Lung (tissue), 12 donors: Measurements from ENCODE around the gene GLI3. TPM values are rescaled to one million over a fixed set of nuclear protein-coding genes. Genes with fewer than 3 reads are reported as not detected.

Experiments used
- ATAC-seq: fragments of 200-7000 bp; cut with Tn5 transposase; one replicate; pipeline ENCODE4 v1.9.1; 2020; ENCODE audit warnings: moderate number of reproducible peaks; ENCODE audit not compliant: insufficient read depth, low FRiP score
- DNase-seq, 3 donors: peaks; one replicate each; pipeline ENCODE4 v3.0.0-alpha.2; 2013 to 2017
- H3K27ac ChIP-seq, 2 donors: one replicate each; pipeline ENCODE4 v1.5.1; 2013; ENCODE audit warnings: mild to moderate bottlenecking in 2 of 2, moderate library complexity in 2 of 2, control low read depth in 1 of 2, inconsistent platforms in 1 of 2, low read depth in 1 of 2, low read length in 1 of 2
- H3K27me3 ChIP-seq, 3 donors: one replicate each; pipeline ENCODE4 v1.5.1; 2013; ENCODE audit warnings: low read length in 2 of 3; ENCODE audit not compliant: control insufficient read depth in 3 of 3, insufficient read depth in 3 of 3
- H3K36me3 ChIP-seq, 4 donors: one replicate each; pipeline ENCODE4 v1.5.1; 2013; ENCODE audit warnings: low read length in 4 of 4, mild to moderate bottlenecking in 1 of 4, moderate library complexity in 1 of 4; ENCODE audit not compliant: control insufficient read depth in 4 of 4, insufficient read depth in 4 of 4
- H3K4me1 ChIP-seq, 5 donors: one replicate each; pipeline ENCODE4 v1.5.1; 2013; ENCODE audit warnings: low read length in 5 of 5, mild to moderate bottlenecking in 2 of 5, moderate library complexity in 1 of 5; ENCODE audit not compliant: control insufficient read depth in 5 of 5, insufficient read depth in 5 of 5
- H3K4me3 ChIP-seq: one replicate; pipeline ENCODE4 v1.5.1; 2013; ENCODE audit warnings: mild to moderate bottlenecking, control low read depth, moderate library complexity
- H3K9ac ChIP-seq, 2 donors: one replicate each; pipeline ENCODE4 v1.5.1; 2013; ENCODE audit warnings: low read length in 2 of 2, control low read depth in 1 of 2; ENCODE audit not compliant: insufficient read depth in 1 of 2
- H3K9me3 ChIP-seq, 4 donors: one replicate each; pipeline ENCODE4 v1.5.1; 2013; ENCODE audit warnings: low read length in 3 of 4, mild to moderate bottlenecking in 1 of 4, moderate library complexity in 1 of 4; ENCODE audit not compliant: control insufficient read depth in 4 of 4, insufficient read depth in 3 of 4
- CTCF ChIP-seq: IDR thresholded peaks from 2 replicates; pipeline ENCODE4 v1.5.1; 2012; ENCODE audit warnings: mild to moderate bottlenecking; ENCODE audit errors: control extremely low read depth, extremely low read depth
- WGBS, 2 donors: extraction: QIAGEN DNeasy Blood & Tissue Kit; methylation state at CpG; one replicate each; pipeline ENCODE4 v1.1.7; 2013; 5-methylcytosine and 5-hydroxymethylcytosine counted together
- polyA plus RNA-seq, 2 donors: library from polyadenylated mRNA; stranded (reverse); fragments of 200-250 nt; gene quantifications; one replicate each; pipeline ENCODE4 v1.2.1, GENCODE V29; 2013
- total RNA-seq, 2 donors: library from RNA; depleted of rRNA in 1 of 2; stranded (reverse); fragments of >200 nt in 1 of 2; gene quantifications; one replicate each; pipeline ENCODE4 v1.2.1, GENCODE V29; 2014 to 2021
- donor health status: control.
- donor health status: control.
- donor health status: Bipolar disorder and iron deficiency.
- donor health status: healthy.
- donor health status: DM: yes; HTN: yes; CAD: no.

The GLI3 gene
- total and polyA plus RNA-seq, 4 donors, result 2.0 to 23.4 (median 10.3) TPM

- 86% methylated on average over 5 of the region's 5 CpGs for WGBS, 2 donors
- H3K9ac ChIP-seq, result no peak overlapping the region
- H3K27ac ChIP-seq, result no peak overlapping the region
- no peak for TF ChIP-seq CTCF
- H3K4me1 ChIP-seq, result no peaks in the 10 kb centered on the region
- ATAC-seq (no peak), DNase-seq (peak in 1 of 3 donors; percentile 33)
- H3K9me3 ChIP-seq, result peaks cover 0 to 4% (median 0%) of the 10 kb centered on the region in 4 donors
- no peaks in the 10 kb centered on the region for H3K27me3 ChIP-seq
- no peak overlapping the region for H3K4me3 ChIP-seq
- no peaks in the 10 kb centered on the region for H3K36me3 ChIP-seq
Measured at GRCh38 chr7:42254217-42254616, 17.2 kb upstream of the GLI3 start.

DNA sequence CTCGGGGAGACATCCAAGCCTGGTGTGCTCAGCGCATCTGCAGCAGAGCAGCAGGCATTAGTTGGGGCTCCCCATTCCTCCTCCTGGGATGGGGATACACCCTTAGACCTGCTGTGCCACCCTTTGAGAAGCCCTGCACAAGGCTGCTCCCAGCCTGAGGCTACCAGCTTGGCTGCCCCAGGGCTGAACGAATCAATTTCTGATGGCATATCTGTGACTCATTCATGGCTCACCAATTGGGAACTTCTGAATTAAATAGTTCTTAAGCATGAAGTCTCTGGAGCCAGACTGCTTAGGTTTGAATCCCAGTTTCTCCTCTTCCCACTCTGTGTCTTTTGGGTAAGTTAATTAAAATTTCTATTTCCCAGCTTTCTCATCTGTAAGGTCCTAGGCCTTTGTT, 16.3 kb upstream of the GLI3 start:
- no peaks in the 10 kb centered on the region for H3K4me1 ChIP-seq
- no peak for DNase-seq
- no peak for TF ChIP-seq CTCF
- 94 to 96% methylated on average over 3 of the region's 3 CpGs for WGBS, 2 donors
- H3K9me3 ChIP-seq, result peaks cover 0 to 4% (median 0%) of the 10 kb centered on the region in 4 donors
- H3K27ac ChIP-seq, result no peak overlapping the region
- H3K4me3 ChIP-seq, result no peak overlapping the region
- H3K9ac ChIP-seq, result no peak overlapping the region
- H3K27me3 ChIP-seq, result no peaks in the 10 kb centered on the region
- H3K36me3 ChIP-seq, result no peaks in the 10 kb centered on the region
- no peak for ATAC-seq

- H3K36me3 ChIP-seq, result no peaks in the 10 kb centered on the region
- no peaks in the 10 kb centered on the region for H3K4me1 ChIP-seq
- no peak for DNase-seq
- 91 to 92% methylated on average over 2 of the region's 2 CpGs for WGBS, 2 donors
- H3K27ac ChIP-seq, result no peak overlapping the region
- no peak overlapping the region for H3K4me3 ChIP-seq
- TF ChIP-seq CTCF, result no peak
- H3K9me3 ChIP-seq, result peaks cover 0 to 4% (median 0%) of the 10 kb centered on the region in 4 donors
- ATAC-seq, result no peak
- H3K27me3 ChIP-seq, result no peaks in the 10 kb centered on the region
- H3K9ac ChIP-seq, result no peak overlapping the region
Measured at GRCh38 chr7:42250411-42250810, 13.4 kb upstream of the GLI3 start.

- no peak for ATAC-seq
- WGBS, 2 donors, result 92 to 98% methylated on average over 1 of the region's 1 CpG
- no peaks in the 10 kb centered on the region for H3K27me3 ChIP-seq
- no peak overlapping the region for H3K27ac ChIP-seq
- no peak for TF ChIP-seq CTCF
- H3K4me1 ChIP-seq, result no peaks in the 10 kb centered on the region
- DNase-seq, result no peak
- H3K9ac ChIP-seq, result no peak overlapping the region
- no peak overlapping the region for H3K4me3 ChIP-seq
- H3K36me3 ChIP-seq, result no peaks in the 10 kb centered on the region
- H3K9me3 ChIP-seq, result peaks cover 0 to 4% (median 0%) of the 10 kb centered on the region in 4 donors
Measured at GRCh38 chr7:42248579-42248978, 11.6 kb upstream of the GLI3 start.
